ENCODE measurements around the gene SMG9. TPM values are rescaled to one million over a fixed set of nuclear protein-coding genes. Genes with fewer than 3 reads are reported as not detected.

The SMG9 gene
- total and polyA plus RNA-seq, 2 of the 4 experiments (the other 2 are of a cell fraction): 4.8 to 24.3 TPM

GRCh38 chr19:43719918-43720317, 34.8 kb downstream of the SMG9 start:
- in situ Hi-C loops (cut with MboI; ENCODE audit: low sequenced_read_pairs): no loop called here
- Histone ChIP-seq H2BK20ac (ENCODE audit: low read depth, low read length) (no peak overlapping the region), H3K4me3 (ENCODE audit: insufficient read depth, low read depth, low read length) (no peak overlapping the region), H3K36me3 (ENCODE audit: control insufficient read depth, insufficient read depth, low read length) (no peaks in the 10 kb centered on the region), H3K9ac (ENCODE audit: low read depth, low read length) (no peak overlapping the region), H2BK120ac (ENCODE audit: low read depth, low read length) (no peak overlapping the region), H3K56ac (ENCODE audit: extremely low read depth, insufficient read depth, low read length) (no peak overlapping the region), H4K20me1 (ENCODE audit: insufficient read depth, low read length) (no peaks in the 10 kb centered on the region), H3K9me1 (ENCODE audit: insufficient read depth, low read length) (no peaks in the 10 kb centered on the region), H4K5ac (ENCODE audit: low read depth, low read length) (no peak overlapping the region), H3K27ac (ENCODE audit: insufficient read depth, low read length) (no peak overlapping the region), H3K4me1 (ENCODE audit: control insufficient read depth, insufficient read depth, low read length) (no peaks in the 10 kb centered on the region), H3K9me3 (ENCODE audit: control insufficient read depth, insufficient read depth, low read length) (no peaks in the 10 kb centered on the region), H2AK5ac (ENCODE audit: low read depth, low read length) (no peak overlapping the region), H4K8ac (ENCODE audit: low read depth in 2 of 2, low read length in 2 of 2) (no peak overlapping the region), H3K18ac (ENCODE audit: low read depth, low read length) (no peak overlapping the region), H3K79me1 (ENCODE audit: low read depth in 1 of 2, low read length in 2 of 2) (no peaks in the 10 kb centered on the region), H3K14ac (replicated peaks; ENCODE audit: low read depth, low read length) (no peak overlapping the region), H3K4ac (ENCODE audit: low read depth, low read length) (no peak overlapping the region), H2BK5ac (ENCODE audit: low read depth, low read length, poor library complexity, severe bottlenecking) (no peak overlapping the region), H3K27me3 (ENCODE audit: control insufficient read depth, insufficient read depth, low read length) (no peaks in the 10 kb centered on the region), H2BK15ac (ENCODE audit: low read depth, low read length) (no peak overlapping the region), H2AFZ (replicated peaks; ENCODE audit: low read length, poor library complexity) (no peak overlapping the region), H3K4me2 (ENCODE audit: low read depth, low read length) (no peak overlapping the region), H4K91ac (ENCODE audit: insufficient read depth, low read depth, low read length) (no peak overlapping the region), H2AK9ac (replicated peaks; ENCODE audit: low read depth, low read length, poor library complexity) (no peak overlapping the region), H3K23ac (ENCODE audit: low read depth, low read length) (no peak overlapping the region)
- ChIA-PET CTCF (interaction anchor here (0.5 to 0.6 kb wide), 2 partner anchors 149 to 174 kb away, joined by 3 read pairs; no protein-coding TSS in a partner anchor), POLR2A (ENCODE audit: unreplicated experiment) (no interaction called here)
- 73% methylated on average over 2 of the region's 5 CpGs; no CpG with 5 or more reads in 1 of the 2 experiments for WGBS, 2 experiments (ENCODE audit: extremely low coverage in 2 of 2, insufficient read length in 1 of 2)
- TF ChIP-seq MAFK (IDR thresholded peaks at IDR 0.05; ENCODE audit: low read depth, low read length) (no peak), NFE2L2 (IDR thresholded peaks at IDR 0.05; ENCODE audit: low read depth, low read length) (no peak), POLR2A (IDR thresholded peaks at IDR 0.05; ENCODE audit: low read depth, low read length) (no peak), CEBPB (IDR thresholded peaks at IDR 0.05; ENCODE audit: low read depth, low read length) (no peak), ELK1 (IDR thresholded peaks at IDR 0.05; ENCODE audit: borderline replicate concordance, low read depth, low read length) (no peak), CTCF (conservative IDR thresholded peaks at IDR 0.05; ENCODE audit: low read depth, low read length) (no peak), RAD21 (IDR thresholded peaks at IDR 0.05; ENCODE audit: low read length) (no peak), BHLHE40 (IDR thresholded peaks at IDR 0.05; ENCODE audit: low read depth, low read length) (no peak), FOS (IDR thresholded peaks at IDR 0.05; ENCODE audit: low read depth, low read length) (no peak), MAZ (IDR thresholded peaks at IDR 0.05; ENCODE audit: borderline replicate concordance, low read depth, low read length) (no peak)
- intact Hi-C loops (cut with micrococcal nuclease): no loop called here
- no TSS peak for BruUV-seq (replicated peaks)
- dilution Hi-C loops (cut with HindIII; ENCODE audit: low sequenced_read_pairs, unreplicated experiment): no loop called here
- no peak for DNase-seq
- no peak for ATAC-seq (ENCODE audit: low read depth)
